ENCODE data around the gene AFF4. TPM values are rescaled to one million over a fixed set of nuclear protein-coding genes. Genes with fewer than 3 reads are reported as not detected.

AFF4 gene, protein sequence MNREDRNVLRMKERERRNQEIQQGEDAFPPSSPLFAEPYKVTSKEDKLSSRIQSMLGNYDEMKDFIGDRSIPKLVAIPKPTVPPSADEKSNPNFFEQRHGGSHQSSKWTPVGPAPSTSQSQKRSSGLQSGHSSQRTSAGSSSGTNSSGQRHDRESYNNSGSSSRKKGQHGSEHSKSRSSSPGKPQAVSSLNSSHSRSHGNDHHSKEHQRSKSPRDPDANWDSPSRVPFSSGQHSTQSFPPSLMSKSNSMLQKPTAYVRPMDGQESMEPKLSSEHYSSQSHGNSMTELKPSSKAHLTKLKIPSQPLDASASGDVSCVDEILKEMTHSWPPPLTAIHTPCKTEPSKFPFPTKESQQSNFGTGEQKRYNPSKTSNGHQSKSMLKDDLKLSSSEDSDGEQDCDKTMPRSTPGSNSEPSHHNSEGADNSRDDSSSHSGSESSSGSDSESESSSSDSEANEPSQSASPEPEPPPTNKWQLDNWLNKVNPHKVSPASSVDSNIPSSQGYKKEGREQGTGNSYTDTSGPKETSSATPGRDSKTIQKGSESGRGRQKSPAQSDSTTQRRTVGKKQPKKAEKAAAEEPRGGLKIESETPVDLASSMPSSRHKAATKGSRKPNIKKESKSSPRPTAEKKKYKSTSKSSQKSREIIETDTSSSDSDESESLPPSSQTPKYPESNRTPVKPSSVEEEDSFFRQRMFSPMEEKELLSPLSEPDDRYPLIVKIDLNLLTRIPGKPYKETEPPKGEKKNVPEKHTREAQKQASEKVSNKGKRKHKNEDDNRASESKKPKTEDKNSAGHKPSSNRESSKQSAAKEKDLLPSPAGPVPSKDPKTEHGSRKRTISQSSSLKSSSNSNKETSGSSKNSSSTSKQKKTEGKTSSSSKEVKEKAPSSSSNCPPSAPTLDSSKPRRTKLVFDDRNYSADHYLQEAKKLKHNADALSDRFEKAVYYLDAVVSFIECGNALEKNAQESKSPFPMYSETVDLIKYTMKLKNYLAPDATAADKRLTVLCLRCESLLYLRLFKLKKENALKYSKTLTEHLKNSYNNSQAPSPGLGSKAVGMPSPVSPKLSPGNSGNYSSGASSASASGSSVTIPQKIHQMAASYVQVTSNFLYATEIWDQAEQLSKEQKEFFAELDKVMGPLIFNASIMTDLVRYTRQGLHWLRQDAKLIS
- 36.1 and 46.7 TPM in 2 replicates for total RNA-seq

DNA sequence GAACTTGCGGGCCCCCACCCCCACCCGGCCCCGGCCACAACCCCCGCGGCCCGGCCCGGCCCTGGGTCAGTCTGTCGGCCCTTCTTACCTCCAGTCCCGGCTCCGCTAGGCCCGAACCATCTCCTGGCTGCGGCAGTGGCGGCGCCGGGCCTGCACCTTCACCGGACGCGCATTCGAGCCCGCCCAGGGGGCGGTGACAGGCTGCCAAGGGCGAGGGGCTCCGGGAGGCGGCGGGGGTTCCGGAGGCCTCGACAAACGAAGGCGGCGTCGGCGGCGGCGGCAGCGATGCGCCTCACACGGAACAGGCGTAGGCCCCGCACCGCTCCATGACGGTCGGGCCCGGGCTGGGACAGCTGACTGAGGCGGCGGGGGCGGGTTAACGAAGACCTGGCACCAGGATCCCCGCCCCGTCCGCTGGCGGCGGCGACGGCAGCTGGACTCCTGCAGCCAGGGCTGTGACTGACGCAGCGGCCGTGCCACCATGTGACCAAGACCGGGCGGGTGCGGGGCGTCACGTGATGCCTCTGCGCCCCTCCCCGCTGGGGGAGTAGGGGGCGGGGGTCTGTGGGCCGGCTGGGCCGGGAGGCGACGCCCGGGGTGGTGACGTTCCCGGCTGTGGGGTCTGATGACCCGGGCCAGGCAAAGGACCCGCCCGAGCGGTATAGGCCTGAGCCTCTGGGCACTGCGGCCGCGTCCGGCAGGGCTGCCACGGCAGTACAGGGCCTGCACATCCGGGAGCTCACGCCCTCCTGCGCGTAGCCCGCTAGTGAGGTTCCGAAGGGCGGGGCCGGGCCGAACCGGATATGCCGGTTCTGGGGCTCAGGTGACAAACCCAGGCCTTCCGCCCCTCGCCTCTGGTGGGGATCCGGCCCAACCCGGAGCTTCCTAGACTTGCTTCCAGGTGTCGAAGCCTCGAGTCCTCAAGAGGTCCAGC, at the start of gene AFF4:
Gene AFF4 (minus strand): TSS at position 464 of the 934 bp plus-strand sequence. CDS start 26,445 bp downstream, outside the sequence.

DNA sequence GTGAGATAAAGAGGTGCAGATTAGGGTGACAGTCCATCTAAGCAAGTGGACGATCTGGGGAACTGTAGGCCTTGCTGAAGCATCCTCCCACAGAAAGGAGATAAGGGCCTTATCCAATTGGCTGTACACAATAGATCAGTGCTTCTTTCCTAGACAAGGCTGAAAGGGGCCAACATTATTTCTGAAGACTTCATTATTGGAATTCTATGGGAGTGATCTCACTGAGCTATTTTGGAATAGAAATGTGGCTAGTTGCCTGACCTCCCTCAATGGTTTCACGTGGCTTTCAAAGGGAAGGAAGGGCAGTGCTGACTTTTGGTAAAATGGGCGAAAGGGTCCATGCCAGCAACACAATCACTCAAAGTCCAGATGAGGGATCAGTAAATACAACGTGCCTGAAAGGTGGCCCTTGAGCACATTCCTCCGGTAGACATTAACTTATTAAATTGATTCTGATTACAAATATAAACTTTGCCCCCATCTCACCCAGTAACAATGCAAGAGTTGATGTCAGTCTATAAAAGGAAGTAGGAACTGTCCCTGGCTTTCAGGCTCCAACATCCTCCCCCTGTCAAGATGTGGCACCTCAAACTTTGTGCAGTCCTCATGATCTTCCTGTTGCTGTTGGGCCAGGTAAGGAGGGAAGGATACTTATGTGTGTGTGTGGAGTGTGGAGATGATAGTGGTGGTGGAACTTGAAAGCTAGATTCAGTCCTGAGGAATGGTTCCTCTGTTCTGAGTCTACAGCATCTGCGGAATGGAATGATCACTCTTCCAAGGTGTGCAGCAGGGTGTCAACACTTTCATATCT, 90.1 kb downstream of the AFF4 start, which contains the start of gene LEAP2:
Gene LEAP2 (plus strand): TSS at position 550 of the 811 bp plus-strand sequence. CDS start 27 bp downstream, at position 577.

DNA sequence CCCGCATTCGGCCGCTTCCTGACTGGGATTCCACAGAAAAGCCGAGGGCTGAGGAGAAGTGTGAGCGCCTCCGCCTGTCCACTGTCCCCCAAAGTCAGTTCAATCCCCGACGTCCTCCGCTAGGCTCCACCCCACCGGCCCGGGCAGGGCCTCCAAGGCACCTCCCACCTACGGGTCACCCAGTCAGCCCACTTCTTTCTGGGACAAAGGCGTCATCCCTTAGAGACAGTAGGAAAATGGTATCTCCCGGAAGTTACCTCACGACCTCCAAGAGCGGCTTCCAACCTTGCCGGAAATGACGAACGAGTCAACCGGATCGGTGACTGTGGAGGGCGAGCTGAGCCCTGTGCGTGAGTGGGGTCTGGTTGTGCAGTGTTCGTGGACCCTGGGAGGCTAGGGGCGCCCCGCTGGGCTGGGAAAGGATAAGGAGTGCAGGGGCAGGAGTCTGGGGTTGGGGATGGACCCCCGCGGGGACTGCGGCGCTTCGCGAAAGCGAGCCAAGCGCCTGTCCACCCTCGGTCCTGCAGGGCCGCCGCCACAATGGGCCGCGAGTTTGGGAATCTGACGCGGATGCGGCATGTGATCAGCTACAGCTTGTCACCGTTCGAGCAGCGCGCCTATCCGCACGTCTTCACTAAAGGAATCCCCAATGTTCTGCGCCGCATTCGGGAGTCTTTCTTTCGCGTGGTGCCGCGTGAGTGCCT, 96.9 kb downstream of the AFF4 start, which contains the start of the genes GDF9 and UQCRQ:
Gene GDF9 (minus strand): TSS at position 128 of the 704 bp plus-strand sequence. CDS start 1,936 bp downstream, outside the sequence.
Gene UQCRQ (plus strand): TSS at position 301 of the 704 bp plus-strand sequence. CDS start 240 bp downstream, at position 541.

DNA sequence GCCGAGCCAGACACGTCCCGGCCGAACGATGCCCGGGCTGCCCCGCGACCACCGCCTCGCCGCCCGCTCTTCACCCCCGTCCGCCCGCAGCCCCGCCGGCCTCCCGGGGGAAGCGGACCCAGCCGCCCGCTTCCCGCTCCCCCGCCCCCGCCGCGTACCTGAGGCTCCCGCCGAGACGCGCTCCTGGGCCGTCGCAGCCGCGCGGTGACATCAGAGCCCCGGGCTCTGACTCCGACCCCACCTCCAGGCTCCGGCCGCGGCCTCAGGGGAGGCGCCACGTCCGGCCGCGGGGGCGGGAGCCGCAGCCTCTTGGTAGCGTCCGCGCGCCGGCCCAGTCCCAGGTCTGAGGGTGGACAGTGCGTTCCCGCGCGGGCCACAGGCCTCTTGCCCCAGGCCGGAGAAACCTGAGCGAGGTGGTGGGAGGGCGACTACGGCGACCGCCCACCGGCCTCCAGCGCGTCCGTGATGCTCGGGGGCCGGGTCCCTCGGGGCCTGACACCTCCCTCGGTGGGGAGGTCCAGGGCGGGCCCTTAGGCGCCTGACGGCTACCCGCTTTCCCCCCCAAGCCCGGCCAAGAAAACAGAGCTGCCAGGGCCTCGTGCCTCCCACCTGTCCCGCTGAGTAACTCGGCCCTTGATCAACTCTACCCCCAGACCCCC, 132.9 kb downstream of the AFF4 start, which contains the start of gene SHROOM1:
Gene SHROOM1 (minus strand): TSS at position 212 of the 659 bp plus-strand sequence. CDS start 4,507 bp downstream, outside the sequence.

Other genes with a start within 250 kb of the AFF4 start
- gene KIF3A, start 226.1 kb downstream of the AFF4 start, total RNA-seq: 11.2 and 12.2 TPM in 2 replicates
- not detected in 2 replicates for gene CCNI2, start 216.2 kb downstream of the AFF4 start, total RNA-seq
- 82.0 and 84.5 TPM in 2 replicates for gene SEPTIN8, start 186.4 kb downstream of the AFF4 start, total RNA-seq
- not detected in 2 replicates for gene SOWAHA, start 150.3 kb downstream of the AFF4 start, total RNA-seq
- gene SHROOM1, start 133.0 kb downstream of the AFF4 start, total RNA-seq: 2.4 and 2.6 TPM in 2 replicates
- gene GDF9, start 97.2 kb downstream of the AFF4 start, total RNA-seq: 0.12 and 0.13 TPM in 2 replicates
- 138 and 186 TPM in 2 replicates for gene UQCRQ, start 97.0 kb downstream of the AFF4 start, total RNA-seq
- gene LEAP2, start 90.0 kb downstream of the AFF4 start, total RNA-seq: 0.06 and 0.26 TPM in 2 replicates
- 9.1 and 12.0 TPM in 2 replicates for gene ZCCHC10, start 62.9 kb upstream of the AFF4 start, total RNA-seq
- 122 and 134 TPM in 2 replicates for gene HSPA4, start 88.4 kb upstream of the AFF4 start, total RNA-seq

Data from aortic smooth muscle cell (primary cell).